ENCODE data around the gene BMP8B.
A peak's percentile ranks its signal among the peaks of the same experiment; 100 is the strongest.
"Not testable (repeated sequence)": the region's sequence is repeated elsewhere in the genome, so short reads cannot be mapped to it uniquely, and the experiment has no call there.

The BMP8B gene, protein sequence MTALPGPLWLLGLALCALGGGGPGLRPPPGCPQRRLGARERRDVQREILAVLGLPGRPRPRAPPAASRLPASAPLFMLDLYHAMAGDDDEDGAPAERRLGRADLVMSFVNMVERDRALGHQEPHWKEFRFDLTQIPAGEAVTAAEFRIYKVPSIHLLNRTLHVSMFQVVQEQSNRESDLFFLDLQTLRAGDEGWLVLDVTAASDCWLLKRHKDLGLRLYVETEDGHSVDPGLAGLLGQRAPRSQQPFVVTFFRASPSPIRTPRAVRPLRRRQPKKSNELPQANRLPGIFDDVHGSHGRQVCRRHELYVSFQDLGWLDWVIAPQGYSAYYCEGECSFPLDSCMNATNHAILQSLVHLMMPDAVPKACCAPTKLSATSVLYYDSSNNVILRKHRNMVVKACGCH

GRCh38 chr1:39788758-39789570 is at the start of gene BMP8B:
Gene BMP8B, minus strand, starts transcription at chr1:39788865. Its CDS starts 380 bp downstream, at chr1:39788485.
- DNase-seq (ENCODE audit: low spot score): no peak

GRCh38 chr1:39836595-39837110 is 48.0 kb upstream of the BMP8B start:
- DNase-seq (ENCODE audit: low spot score): no peak

- no peak for DNase-seq (ENCODE audit: low spot score)
These were observed 47.4 kb upstream of the BMP8B start for GRCh38 chr1:39835935-39836594.

DNA sequence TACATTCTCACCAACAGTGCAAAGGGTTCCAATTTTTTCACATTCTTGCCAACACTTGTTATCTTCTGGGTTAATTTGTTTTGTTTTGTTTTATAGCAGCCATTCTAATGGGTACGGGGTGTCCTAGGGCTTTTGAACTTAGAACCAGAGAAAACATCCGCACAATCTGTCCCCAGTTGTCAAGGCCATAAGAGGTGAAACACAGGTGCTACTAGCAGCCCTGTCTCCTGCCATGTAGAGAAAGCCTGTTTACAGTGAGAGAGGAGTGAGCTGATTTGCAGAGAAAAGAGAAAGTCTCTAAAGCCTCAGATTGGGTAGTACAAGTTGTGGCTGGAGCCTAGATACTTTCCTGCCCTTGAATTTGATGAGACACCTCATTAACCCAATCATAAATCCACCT is 46.4 kb upstream of the BMP8B start:
- DNase-seq (ENCODE audit: low spot score): no peak

DNA sequence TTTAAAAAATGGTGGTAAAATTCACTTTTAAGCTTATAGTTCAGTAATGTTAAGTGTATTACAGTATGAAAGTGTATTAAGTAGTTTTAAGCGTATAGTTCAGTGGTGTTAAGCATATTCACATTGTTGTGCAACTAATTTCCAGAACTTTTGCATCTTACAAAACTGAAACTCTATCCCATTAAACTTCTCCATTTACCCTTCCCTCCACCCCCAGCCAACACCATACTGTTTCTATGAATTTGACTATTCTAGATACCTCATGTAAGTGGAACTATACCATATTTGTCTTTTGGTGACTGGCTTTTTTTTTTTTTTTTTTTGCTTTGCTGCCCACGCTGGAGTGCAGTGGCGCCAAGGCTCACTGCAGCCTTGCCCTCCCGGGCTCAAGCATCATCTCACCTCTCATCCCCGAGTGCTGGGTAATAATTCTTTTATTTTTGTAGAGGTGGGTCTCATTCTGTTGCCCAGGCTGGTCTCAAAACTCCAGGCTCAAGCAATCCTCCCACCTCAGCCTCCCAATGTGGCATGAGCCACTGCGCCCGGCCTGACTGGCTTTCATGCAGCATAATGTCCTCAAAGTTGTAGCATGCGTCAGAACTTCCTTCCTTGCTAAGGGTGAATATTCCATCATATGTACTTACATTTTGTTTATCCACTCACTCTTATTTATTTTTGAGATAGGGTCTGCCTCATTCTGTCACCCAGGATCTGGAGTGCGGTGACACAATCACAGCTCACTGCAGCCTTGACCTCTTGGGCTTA is 45.1 kb upstream of the BMP8B start:
- DNase-seq (ENCODE audit: low spot score): no peak

DNA sequence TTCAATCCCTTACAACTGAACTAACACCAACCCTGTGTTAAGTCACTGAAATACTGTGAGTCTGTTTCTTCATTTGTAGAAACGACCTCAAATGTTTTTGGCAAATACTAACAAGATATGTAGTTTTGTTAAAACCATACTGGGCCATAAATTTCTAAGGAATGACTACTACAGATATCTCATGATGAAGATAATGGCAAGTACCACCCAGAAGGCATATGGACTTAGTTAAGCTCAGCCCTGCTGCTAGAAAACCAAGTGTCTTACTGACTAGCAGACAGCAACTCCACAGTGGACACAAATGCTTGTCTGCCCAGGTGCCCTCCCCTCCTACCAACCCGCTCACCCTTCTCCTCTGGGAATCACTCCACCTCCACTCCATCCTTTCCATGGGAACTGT is 44.5 kb upstream of the BMP8B start:
- DNase-seq (ENCODE audit: low spot score): no peak

DNA sequence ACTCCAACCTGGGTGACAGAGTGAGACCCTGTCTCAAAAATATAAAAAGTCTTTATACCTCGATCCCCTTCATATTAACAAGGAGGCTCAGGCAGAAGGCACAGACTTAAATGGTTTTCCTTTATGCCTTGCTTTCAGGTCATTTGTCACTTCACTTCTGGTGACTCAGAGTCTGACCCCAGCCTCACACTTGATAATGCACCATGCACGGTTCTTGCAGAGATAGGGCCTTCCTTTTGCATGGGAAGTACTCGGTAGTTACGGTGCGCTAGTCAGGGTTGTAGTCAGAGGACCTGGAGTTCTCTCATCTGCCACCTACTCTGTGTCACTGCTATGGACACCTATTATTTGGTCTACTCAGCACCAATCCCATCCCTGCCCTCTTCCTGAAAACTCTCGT is 43.6 kb upstream of the BMP8B start:
- no peak for DNase-seq (ENCODE audit: low spot score)

- DNase-seq (ENCODE audit: low spot score): no peak
These were observed 41.3 kb upstream of the BMP8B start for GRCh38 chr1:39829791-39830533.

GRCh38 chr1:39828734-39829133 is 40.1 kb upstream of the BMP8B start:
- DNase-seq (ENCODE audit: low spot score): no peak

GRCh38 chr1:39828255-39828654 is 39.6 kb upstream of the BMP8B start:
- not testable (repeated sequence) for DNase-seq (ENCODE audit: low spot score)

DNA sequence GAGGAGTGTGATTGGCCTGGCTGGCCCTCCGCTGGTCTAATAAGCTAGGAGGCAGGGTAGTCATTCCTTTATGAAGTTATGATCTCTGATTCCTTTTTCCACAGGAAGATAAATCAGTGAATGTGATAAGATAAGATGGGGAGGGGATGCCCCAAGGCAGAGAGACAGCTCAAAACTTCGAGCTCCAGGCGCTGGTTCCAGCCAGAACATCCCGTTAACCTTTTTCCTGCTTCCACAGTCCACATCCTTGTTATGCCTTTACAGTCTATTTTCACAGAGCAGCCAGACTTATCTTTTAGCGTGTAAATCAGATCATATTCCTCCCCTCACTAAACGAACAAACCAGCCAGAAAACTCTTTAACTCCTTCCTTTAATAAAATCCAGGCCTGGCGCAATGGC is 38.5 kb upstream of the BMP8B start:
- no peak for DNase-seq (ENCODE audit: low spot score)

GRCh38 chr1:39826583-39826982 is 37.9 kb upstream of the BMP8B start:
- no peak for DNase-seq (ENCODE audit: low spot score)

GRCh38 chr1:39825432-39825941 is 36.8 kb upstream of the BMP8B start:
- DNase-seq (ENCODE audit: low spot score): no peak

GRCh38 chr1:39823450-39823849 is 34.8 kb upstream of the BMP8B start:
- not testable (repeated sequence) for DNase-seq (ENCODE audit: low spot score)

DNA sequence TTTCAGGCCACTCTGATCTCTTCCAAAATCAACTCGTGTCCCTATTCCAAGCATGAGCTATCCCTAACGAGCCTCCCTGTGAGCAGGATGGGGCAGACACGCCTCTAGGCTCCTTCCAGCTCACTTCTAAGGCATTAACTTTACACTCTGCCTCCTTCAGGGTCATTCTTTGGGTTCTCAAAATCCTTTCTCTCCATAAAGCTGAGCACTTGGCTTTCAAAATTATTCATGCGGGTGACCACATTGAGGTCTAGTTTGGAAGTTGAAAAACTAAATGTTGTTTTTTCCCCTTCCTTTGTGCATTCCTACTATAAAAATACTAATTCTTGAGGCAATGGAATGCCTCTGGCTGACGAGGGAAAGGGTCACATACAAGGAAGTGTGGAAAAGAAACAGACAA is 33.5 kb upstream of the BMP8B start:
- no peak for DNase-seq (ENCODE audit: low spot score)

DNA sequence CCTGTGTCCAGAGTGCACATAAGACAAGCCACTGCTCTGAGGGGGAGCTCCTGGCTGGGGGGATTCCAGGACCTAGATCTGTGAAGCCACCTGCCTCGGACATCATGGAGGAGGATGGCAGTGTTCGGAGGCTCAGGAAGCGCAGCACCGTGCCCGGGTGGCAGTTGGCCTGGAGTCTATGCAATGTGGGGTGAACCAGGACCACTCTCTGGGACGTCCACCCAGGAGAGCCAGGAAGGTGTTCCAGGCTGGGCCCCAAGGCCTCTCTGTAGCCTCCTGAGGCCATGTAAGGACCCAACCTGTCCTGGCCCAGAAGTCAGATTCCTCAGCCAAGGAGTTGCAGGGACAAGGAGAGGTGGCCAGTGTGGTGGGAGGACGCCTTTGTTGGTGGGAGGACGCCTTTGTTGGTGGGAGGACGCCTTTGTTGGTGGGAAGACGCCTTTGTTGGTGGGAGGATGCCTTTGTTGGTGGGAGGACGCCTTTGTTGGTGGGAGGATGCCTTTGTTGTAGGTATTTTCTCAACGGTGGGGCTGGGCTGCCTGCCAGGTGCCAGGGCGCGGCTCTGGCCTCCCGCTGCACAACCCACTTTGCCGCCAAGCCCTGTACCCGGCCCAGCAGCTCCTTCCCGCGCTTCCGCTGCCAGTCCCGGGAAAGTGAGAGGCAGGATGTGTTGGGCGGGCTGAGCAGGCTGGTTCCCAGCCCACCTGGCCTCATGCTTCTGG is 30.6 kb upstream of the BMP8B start:
- DNase-seq (ENCODE audit: low spot score): no peak

DNA sequence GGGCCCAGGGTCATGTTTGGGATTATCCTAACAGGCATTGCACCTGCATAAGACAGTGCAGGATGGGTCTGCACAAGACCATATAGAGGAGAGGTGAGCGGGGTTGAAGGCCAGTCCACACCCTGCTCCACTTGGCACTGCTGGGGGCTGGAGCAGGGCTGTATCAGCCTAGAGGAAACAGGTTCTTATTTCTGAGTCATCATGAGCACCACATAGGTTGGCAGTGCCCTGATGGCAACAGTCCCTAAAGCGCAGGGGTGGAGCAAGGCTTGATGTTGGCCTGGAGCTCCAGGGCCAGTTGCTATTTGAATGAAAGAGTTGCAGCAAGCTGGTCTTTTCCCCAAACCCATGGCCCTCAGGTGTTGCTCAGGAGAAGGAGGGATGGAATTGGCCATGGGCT is 29.8 kb upstream of the BMP8B start:
- DNase-seq (ENCODE audit: low spot score): no peak

GRCh38 chr1:39817091-39817932 is 28.6 kb upstream of the BMP8B start:
- not testable (repeated sequence) for DNase-seq (ENCODE audit: low spot score)

DNA sequence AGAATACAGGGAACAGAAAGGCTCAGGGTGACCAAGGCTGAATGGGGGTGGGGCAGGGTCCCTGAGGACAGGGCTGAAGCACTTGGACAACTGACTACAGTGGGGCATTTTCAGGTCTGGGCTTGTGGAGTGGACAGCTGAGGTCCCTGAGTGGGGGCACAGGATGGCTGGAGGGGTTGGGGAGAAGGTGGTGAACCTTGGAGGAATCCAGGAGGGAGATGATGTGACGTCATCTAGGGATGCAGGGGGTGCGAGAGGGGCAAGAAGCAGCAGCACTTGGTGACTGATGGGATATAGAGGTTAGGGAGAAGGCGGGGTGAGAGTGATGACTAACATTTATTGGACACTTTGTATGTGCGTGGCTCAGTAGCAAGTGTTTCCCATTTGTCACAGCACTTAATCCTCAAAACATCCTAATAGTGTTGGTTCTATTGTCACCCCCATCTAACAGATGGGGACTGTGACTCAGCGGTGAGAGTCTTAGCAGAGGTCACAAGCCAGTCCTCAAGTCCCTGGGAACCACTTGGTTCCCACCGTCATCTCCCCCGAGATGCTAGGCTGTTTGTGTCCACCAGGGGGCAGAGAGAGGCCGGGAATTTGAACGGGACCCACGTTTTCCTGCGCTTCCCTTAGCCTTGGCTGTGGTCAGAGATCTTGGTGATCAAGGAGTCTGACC is 27.9 kb upstream of the BMP8B start:
- DNase-seq (ENCODE audit: low spot score): peak; percentile 84

Measured in kidney capillary endothelial cell (primary cell).